Stimulated activated naive CD8-positive, alpha-beta T cell treated with anti-CD3 and anti-CD28 coated beads, Interleukin-15, Interleukin-2, amounts not matched to agents 100 U/mL and 50 U/mL, for 24 hours (primary cell): ENCODE measurements around the gene ESRRG.

ENCODE experiments used
- ATAC-seq: fragments of 150-1000 bp; cut with Tn5 transposase; one replicate; pipeline ENCODE4 v1.10.0; 2021
- DNase-seq: peaks from one replicate; pipeline ENCODE4 v3.0.0; 2021

Gene ESRRG

DNA sequence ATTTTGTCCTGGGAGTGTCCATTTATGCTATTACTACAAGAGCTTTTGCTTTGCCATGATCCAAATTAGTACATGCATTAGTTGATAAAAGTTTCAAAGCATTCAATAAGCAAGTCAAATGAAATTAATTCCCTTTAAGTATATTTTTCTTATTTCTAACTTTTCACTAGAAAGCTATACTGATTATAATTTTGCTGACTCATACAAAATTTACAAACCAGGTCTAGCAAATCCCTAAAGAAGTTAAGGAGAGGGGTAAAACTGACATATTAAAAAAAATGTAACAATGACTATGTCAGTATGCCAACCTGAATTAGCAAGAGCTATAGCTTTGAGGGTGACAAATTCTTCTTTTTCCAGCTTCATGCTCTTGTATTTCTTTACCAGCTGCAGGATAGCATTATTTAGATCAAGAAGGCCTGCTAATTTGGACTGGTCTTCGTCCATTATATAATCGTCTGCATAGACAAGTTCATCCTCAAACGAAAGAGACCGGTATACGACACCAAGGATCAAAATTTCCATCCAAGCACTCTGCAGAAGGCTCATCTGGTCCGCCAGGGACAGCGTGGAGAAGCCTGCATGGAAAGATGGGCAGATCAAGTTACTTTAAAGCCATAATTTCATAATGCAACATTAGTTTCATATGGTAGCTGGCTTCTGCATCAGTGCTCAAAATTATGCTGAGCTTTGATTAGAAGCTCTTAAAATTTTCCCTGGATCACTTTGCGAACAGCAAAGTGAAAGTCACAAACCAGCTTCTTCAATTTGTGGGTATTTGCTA, 204.2 kb downstream of the ESRRG start:
- DNase-seq (no peak), ATAC-seq (no peak)

DNA sequence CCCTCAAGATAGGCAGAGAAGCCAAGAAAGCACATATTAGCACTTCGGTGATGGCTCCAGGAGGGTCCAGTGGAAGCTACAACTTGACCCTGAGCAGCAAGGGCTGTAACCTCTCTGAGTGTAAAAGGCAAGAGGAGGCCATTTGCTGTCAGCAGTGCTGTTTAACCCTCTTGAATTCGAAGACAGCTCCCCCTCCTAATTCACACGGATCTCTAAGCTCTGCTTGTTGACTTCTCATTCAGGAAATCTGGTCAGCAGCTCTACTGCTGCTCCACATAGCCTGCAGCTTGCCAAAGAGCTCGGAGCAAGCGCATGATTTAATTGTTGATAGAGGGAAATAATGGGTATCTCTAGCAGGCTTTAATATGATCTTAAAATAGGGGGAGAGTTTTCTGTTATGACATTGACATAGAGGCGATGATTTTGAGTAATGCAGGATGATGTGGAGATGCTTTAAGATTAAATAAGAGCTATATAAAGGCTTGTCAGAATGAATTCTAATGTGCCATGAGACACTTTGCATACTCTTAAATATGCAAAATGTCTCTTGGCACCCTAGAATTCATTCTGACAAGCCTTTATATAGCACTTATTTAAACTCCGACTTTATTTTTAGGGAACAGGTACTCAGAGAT, 220.6 kb downstream of the ESRRG start:
- no peak for ATAC-seq
- DNase-seq = no peak

DNA sequence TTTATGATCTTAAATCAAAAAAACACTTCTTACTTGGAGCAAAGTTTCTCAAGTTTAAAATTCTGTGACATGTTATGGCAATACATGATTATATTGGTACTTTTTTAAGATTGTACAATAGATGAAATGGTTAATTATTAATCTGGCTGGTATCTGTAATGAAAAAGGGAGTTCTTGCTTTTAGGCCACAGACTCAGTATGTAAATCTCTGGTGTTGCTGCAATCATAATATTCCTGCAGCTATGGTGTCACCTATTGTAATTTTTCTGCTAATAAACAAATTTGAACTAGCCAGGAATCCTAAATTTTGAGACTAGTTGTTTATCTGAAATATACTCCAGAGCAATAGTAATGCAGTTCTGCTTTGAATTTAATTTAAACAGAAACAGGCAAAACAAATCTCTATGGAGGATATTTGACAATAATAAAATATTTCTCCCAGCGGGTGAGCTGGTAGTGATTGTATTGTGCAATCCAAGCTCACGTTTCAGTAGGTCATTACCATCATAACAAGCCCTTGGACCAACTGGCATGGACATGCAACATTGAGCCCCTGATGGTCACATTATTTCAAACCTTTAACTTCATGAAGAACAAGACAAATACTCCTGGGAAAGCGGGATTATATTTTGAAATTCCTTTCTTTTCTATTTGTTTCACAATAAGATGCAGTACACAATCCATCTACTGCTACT, 222.8 kb downstream of the ESRRG start:
- DNase-seq (no peak), ATAC-seq (no peak)

DNA sequence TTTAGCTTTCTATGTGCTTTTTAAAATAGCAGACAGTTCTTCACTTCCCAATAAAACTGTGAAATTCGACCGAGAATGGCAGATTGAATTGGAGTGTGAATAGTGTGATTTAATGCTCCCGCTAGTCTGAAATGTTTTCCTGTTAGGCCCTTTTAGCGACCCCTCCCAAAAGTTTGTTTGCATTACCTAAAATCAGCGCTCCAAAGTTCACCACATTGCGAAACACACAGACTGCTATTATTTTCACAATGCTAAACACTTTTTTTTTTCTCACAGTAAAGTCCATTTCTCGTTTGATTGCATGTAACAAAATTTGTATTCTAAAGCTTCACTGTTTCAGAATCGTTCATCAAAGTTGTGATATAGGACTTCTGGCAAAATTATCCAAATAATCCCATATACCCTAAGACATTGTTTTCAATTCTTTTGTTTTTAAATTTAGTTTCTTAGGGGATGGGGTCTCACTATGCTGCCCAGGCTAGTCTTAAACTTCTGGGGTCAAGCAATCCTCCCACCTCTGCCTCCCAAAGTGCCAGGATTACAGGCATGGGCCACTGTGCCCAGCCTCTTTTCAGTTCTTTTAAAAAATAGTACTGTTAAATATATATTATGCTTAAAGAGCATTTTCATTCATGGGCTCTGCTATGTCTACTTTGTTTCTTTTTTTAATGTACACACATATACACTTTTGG, 223.5 kb downstream of the ESRRG start:
- no peak for ATAC-seq
- DNase-seq = no peak

DNA sequence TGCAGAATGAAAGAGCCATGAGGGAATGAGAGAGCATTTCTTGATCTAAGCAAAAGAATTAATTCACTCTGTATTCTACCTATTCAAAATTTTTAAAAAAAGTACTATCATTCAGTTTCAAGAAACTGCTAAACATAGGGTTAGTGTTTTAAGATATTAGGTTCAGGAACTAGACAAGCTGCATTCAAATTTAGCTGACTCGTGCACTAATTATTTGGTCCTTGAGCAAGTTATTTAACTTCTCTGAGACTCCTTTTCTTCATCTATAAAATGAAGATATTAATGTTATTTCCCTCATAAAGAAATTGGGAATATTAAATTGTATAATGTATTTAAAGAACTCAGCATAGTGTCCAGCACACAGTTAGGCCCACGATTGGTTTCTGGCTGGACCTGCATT, 225.0 kb downstream of the ESRRG start:
- ATAC-seq = no peak
- DNase-seq = no peak

DNA sequence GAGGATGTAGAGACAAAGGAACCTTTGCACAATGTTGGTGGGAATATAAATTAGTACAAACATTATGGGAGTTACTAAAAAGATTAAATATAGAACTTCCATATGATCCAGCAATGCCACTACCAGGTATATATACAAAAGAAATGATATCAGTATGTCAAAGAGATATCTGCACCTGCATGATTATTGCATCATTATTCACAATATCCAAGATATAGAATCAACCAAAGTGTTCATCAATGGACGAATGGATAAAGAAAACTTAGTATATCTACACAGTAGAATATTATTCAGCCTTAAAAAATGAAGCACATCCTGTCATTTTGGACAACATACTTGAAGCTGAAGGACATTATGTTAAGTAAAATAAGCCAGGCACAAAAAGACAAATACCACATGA, 238.2 kb downstream of the ESRRG start:
- DNase-seq = no peak
- no peak for ATAC-seq

DNA sequence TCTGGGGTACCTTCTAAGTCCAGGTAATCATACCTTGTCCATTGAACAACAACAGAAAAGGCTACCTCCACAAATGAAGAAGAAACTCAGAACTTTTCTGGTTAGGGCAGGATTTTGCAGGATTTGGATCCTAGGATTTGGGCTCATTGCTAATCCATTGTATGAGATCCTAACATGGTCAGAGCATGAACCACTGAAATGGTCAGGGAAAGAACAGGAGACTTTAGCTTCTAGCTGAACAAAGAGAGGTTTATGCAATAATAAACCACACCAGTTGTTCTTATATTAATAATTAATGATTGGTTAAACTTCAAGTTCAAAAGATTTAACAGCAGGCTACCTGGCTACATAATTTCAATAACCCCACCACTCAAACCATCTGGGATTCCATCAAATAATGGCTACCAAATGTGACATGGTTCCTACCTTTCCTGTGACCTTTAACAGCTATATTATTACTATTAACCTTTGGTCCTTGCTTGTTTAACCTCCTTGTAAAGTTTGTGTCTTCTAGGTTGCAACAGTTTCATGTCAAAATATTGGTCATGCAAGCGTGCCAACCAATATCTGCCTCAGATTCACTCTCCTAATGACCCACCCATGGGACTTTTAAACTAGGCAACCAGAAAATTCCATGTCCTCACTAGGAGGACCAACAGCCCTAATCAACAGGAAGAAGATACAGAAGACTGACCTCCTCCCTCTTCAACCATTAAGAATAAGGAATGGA, 239.4 kb downstream of the ESRRG start:
- DNase-seq (no peak), ATAC-seq (no peak)

DNA sequence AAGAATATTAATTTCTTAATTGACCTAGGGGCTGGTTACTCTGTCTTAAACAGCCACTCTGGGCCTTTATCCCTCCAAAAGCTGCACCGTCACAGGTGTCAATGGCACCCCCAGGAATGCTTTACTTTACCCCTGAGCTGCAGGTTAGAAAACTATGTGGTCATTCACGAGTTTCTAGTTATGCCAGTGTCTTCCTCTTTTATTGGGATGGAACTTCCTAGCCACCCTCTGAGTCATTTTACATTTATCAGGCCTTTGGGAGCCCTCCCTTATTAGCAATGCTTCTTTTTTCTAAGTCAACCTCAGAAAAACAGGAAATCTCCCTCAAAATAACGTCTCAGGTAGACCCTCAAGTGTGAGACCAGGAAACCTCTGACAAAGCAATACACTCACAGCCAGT, 240.6 kb downstream of the ESRRG start:
- ATAC-seq (no peak), DNase-seq (no peak)

DNA sequence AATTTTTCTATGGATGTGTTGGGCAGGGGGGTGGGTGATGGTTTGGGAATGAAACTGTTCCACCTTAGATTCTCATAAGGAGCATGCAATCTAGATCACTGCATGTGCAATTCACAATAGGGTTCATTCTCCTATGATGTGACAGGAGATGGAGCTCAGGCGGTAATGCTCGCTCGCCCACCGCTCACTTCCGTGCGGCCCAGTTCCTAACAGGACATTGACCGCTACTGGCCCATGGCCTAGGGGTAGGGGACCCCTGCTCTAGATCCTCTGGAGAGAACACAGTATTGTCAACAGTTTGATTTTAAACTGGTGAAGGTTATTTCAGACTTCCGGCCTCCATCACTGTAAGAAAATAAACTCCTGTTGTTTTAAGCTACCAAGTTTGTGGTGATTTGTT, 245.0 kb downstream of the ESRRG start:
- ATAC-seq (no peak), DNase-seq (no peak)

DNA sequence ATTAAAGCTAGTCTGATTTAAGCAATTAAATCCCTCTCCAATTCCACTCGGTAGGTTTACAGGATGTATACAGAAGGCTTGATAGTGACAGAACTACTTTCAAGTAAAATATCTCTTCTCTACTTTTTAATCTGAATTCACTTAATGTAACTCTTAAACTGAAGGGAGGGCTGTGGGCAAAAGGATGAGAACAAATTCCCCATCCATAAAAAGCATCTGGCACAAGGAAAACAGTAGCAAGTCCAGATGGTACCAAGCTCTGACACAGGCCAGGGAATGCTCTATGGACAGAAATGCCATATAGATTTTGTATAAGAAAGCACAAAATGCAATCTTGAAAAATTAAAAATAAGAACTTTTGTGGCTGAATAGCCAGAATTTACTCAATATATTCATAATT, 246.9 kb downstream of the ESRRG start:
- DNase-seq = no peak

DNA sequence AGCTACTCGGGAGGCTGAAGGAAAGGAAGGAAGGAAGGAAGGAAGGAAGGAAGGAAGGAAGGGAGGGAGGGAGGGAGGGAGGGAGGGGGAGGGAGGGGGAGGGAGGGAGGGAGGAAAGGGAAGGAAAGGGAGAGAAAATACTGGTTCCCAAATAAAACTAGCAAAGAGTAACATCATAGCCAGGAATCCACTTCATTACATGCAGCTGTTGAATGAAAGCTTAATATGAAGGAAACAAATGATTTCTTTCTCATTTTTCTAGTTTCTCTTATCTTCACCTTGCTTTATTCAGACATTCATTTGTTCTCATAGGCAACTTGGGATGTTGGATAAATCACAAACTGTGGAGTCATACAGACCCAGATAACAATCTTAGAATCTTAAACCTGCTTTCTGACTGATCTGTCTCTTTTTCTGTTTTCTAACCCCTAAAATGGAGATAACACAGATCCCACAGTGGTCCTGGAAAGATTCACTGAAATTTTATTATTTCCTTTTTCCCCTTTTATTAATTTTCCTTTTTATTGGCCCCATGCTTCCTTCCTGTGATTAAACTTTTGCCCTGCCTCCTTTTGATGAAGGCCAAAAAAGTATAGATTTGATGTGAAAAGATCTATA, 247.5 kb downstream of the ESRRG start:
- no peak for ATAC-seq

More for the DNA sequence above, 246.9 kb downstream of the ESRRG start:
- no peak for ATAC-seq

DNA sequence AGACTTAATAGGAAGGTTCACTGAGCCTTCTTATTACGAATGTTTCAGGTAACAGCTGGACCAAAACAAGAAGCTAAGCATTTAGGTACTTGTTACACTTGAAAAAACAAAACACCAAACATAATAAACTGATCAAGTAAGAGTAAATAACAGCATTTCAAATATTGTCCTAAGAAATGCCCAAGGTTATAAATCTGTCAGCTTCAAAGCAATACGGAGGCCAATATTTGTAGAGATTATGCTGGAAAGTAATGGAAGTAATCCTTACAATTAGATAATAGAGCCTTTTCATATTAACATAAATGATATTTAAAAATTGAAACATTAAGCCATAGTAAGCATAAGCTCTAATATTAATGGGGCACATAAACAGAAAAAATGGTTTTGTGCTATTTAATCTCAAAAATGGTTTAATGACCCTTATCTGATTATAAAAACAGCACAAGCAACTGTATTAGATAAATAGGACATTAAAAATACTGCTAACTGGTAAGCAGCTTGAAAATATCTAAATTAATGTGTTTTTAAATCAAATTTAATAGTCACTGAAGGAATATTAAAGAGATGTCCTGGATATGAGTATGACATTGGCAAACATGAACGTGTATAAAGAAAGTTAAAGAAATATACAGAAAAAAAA, 256.9 kb downstream of the ESRRG start:
- ATAC-seq (no peak), DNase-seq (no peak)

More for the DNA sequence above, 247.5 kb downstream of the ESRRG start:
- no peak for DNase-seq

DNA sequence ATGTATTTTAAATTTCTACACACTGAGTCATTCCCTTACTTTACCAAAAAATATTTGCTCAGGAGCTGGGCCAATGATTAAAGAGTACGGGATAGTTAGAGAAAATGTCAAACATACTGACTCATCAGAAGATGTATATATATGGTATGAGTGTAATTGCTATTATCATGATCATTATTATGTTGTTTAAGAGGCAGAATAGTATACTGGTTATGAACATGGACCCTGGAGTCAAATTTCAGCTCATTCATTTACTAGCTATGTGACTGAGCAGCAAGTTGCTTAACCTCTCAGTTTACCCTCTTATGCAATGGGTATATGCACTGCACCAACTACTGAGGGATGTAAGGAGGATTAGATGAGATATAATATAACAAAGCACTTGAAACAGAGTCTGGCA, 258.7 kb downstream of the ESRRG start:
- DNase-seq (no peak), ATAC-seq (no peak)

DNA sequence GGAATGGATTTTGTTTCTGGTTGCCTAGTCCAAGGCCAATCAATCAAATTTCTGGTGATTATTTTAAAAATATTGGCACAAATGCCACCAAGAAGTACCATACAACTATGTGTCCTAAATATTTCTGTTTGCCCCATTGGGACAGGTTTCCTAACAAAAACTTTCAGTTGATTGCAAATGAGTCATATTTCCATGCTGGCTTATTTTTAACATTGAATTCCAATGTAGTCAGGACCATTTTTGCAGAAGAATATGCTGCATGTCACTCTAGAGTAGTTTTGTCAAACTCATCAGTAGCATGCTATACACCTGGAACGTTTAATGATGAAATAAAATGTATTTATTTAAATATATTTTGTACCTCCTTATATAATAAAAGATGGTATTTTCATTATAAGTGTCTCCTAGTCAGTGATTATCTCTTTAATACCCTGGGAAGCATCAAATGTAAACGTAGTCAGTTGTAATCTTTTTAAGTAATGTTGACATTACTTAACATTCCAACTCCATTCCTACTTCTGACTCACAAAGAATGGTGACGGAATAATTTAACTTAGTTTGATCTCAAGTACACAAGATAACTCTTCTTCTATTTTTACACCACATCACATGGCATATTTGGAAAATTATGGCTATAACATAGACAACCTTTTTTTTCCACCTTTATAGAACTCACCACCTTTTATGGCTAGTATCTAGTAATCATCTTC, 261.0 kb downstream of the ESRRG start:
- DNase-seq = no peak
- ATAC-seq = no peak

DNA sequence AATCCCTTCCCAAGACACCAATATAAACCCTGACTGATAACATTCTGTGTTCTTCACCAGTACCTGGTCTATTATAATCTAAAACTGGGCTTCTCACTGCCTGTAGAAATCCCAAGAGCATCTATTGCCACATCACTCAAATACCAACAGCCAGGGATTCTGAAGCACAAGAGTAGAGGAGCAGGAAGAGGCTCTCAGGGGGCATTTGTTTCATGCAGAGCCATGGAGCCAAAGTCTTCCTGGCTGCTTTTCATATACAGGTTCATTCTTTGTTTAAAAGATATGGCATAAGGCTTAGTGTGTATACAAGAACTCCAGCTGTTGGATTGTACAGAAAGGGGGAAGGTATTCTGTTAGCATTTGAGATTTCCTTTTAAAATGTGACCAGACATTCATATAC, 261.8 kb downstream of the ESRRG start:
- no peak for ATAC-seq
- DNase-seq = no peak

DNA sequence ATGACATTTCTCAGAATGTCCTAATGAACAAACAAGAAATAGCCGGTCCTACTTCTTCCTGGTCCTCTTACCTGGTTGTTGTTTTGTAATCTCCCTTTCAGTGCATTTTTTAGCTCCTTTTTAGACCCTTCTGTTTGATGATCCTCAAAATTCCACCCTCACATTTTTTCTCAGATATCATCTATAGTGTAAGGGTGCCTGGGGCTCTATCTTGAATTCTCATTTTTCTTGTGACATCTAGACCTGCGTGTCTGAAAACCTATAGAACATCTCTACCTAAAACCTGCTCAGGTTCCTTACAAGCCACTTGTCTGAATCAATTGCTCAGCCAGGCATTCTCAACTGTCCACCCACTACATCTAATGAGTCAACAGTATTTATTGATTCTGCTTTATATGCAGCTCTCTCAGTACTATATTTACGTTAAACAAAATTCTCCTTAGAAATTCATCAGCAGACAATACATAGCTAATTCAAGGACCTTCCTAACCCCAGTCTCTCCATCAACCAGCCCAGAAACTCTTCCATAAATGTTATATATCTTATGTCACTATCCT, 263.5 kb downstream of the ESRRG start:
- no peak for ATAC-seq
- DNase-seq = no peak

DNA sequence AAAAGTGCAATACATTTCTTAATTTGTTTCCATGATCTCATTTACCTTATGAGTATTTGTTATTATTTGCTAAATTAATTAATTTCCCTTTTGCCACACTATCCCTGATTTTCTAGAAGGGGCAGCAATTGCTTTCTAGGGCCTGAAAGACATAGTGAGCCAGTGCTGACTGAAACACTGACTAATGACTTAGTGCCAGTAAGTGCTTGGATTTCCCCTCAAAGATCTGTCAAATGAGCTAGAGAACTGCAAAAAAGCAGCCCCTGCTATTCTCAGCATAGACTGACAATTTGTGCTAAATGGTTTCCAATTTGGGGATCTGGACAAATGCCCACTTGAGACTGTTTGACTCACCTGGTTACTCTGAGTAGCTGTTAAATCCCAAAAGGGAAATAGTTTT, 264.4 kb downstream of the ESRRG start:
- DNase-seq (no peak), ATAC-seq (no peak)

DNA sequence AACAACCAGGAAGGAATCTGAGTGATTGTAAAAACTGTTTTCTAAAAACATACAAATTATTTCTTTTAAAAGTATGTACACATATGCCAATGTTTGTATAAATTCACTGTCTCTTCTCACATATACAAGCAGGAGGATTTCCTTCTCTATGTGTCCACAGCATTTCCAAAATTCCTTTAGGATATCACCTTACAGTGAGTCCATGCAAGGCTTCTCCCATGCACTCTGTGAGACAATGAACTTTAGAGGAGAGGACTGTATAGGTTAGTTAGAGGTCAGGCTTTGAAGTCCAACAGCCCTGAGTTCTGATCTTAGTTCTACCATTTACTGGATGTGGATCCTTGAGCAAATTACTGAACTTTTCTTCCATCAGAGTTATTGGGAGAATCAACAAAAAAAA, 265.9 kb downstream of the ESRRG start:
- no peak for DNase-seq
- no peak for ATAC-seq

DNA sequence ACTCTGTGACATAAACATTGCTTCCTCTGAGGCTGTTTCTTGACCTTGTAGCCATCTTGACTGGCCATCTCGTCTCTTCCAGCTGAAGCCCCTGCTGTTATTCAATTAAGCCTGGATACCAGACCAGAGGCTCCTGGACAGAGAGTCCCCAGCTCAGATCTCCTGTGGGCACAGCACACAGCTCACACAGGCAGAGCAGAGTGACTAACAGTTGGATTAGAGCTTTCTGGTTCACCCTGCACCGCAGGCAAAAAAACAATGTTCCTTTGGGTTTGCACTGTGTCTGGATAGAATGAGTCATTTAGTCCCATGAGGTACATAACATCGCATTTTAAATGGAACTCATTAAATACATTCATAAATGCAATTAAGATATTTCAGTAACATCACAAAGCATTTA, 266.5 kb downstream of the ESRRG start:
- ATAC-seq = no peak
- DNase-seq = no peak

DNA sequence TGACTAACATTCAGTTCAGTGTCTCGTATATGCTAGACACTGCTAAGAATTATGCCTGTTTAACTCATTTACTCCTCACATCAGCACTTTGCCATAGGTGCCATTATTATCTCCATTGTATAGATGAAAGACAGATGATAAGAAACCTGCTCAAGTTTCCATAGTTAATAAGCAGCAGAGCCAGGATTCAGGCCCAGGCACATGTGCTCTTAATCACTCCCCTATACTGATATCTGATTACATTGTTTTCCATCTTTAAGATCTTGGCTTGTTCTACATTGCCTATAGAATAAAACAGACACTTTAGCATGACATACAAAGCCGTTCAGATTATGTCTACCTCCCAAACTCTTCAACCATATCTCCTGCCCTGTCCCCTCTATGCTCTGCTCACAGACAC, 269.5 kb downstream of the ESRRG start:
- DNase-seq (no peak), ATAC-seq (no peak)
